ENCODE measurements around the gene NGDN.

GRCh38 chr14:23446291-23446851 lies 23.1 kb upstream of the NGDN start:
- TF ChIP-seq CTCF (conservative IDR thresholded peaks at IDR 0.05; ENCODE audit: low read depth, low read length) (no peak), POLR2A (IDR thresholded peaks at IDR 0.05; ENCODE audit: low read depth, low read length) (no peak), BHLHE40 (IDR thresholded peaks at IDR 0.05; ENCODE audit: low read depth, low read length) (no peak), FOS (IDR thresholded peaks at IDR 0.05; ENCODE audit: low read depth, low read length) (no peak), MXI1 (IDR thresholded peaks at IDR 0.05; ENCODE audit: borderline replicate concordance, low read depth, low read length) (no peak), CEBPB (IDR thresholded peaks at IDR 0.05; ENCODE audit: low read depth, low read length) (no peak)
- TF ChIP-seq, protein P1, sequence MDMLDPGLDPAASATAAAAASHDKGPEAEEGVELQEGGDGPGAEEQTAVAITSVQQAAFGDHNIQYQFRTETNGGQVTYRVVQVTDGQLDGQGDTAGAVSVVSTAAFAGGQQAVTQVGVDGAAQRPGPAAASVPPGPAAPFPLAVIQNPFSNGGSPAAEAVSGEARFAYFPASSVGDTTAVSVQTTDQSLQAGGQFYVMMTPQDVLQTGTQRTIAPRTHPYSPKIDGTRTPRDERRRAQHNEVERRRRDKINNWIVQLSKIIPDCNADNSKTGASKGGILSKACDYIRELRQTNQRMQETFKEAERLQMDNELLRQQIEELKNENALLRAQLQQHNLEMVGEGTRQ (IDR thresholded peaks at IDR 0.05; ENCODE audit: low read depth, low read length): no peak

Data from IMR-90 (cell line).